Right kidney (tissue), 9 donors: ENCODE data around the gene STAP1.
"Not testable (repeated sequence)": the region's sequence is repeated elsewhere in the genome, so short reads cannot be mapped to it uniquely, and the experiment has no call there.

Experiments
- DNase-seq: peaks from one replicate; pipeline ENCODE4 v3.0.0-alpha.2; 2016
- long read RNA-seq, 8 donors: transcript quantifications; one replicate each; lab custom pipeline, GENCODE V29; 2026

Gene STAP1, protein sequence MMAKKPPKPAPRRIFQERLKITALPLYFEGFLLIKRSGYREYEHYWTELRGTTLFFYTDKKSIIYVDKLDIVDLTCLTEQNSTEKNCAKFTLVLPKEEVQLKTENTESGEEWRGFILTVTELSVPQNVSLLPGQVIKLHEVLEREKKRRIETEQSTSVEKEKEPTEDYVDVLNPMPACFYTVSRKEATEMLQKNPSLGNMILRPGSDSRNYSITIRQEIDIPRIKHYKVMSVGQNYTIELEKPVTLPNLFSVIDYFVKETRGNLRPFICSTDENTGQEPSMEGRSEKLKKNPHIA
- long read RNA-seq, donor 1: 0 reads
- long read RNA-seq, donor 2: 0 reads
- long read RNA-seq, donor 3: 0 reads
- long read RNA-seq, donor 4: 0 reads
- long read RNA-seq, donor 5: 0 reads
- long read RNA-seq, donor 6: 0 reads
- long read RNA-seq, donor 7: 0 reads
- long read RNA-seq, donor 8: 0 reads

DNA sequence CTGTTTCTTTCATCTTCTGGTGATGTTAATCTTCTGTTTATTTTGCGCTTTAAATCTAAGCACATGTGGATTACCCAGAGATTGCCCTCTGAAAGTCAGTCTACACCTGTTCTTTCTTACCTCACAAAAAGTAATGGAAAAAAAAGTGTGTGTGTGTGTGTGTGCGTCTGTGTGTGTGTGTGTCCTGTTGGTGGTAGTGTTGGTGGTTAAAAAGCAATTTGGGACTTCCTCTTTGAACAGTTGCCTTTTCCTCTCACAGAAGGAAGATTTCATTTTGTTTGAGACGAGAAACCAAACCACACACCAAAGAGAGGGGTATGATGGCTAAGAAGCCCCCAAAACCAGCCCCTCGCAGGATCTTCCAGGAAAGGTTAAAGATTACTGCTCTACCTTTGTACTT lies at the start of gene STAP1:
STAP1 (plus strand) TSS at position 235 of the 400 bp plus-strand sequence; CDS start at position 318, 83 bp downstream.
- no peak for DNase-seq

DNA sequence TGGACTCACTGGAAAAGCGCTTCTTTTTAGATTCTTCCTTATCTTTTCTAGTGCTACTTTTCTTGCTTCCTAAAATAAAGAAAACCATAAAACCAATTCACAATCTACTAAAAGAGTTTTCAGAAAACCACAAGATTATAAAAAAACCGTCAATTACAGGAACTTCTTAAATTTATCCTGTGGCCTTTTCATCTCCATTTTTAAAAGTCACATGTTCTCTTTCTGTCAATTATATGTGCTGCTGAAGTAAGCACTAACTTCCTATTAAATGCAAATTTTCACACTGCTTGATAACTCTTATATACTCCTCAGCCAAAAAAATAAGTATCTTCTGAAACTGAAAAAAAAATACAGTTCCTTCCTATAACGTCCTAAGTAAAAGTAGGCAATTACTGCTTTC lies 46.0 kb upstream of the STAP1 start:
- no peak for DNase-seq

DNA sequence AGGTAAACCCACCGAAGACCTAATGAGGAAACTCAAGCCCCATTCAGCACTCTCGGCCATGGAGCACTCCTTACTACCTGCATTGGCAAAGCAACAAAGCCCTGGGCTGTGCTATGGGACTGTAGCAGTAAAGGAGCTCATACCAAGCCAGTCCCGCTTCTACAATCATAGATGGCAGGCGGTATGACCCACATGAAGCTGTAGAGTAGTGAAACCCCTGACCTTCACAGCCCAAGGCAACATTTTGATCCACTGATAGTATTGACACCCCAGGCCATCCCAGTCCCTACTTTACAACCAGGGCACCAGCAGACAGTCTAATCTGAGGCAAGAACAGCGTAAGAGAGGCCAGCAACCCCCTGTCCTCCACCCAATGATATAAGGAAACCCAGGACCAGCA lies 38.4 kb upstream of the STAP1 start:
- DNase-seq: no peak

DNA sequence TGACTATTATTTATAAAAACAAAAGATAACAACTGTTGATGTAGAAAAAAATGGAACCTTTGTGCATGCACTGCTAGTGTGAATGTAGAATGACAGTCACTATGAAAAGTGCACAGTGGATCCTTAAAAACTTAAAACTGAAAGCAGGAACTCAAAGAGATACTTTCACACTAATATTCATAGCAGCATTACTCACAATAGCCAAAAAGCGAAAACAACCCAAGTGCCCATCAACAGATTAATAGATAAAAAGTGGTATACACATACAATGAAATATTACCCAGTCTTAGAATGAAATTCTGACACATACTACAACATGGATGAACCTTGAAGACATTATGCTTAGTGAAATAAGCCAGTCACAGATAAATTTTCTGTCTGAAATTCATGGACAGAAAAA lies 37.0 kb upstream of the STAP1 start:
- DNase-seq: no peak

DNA sequence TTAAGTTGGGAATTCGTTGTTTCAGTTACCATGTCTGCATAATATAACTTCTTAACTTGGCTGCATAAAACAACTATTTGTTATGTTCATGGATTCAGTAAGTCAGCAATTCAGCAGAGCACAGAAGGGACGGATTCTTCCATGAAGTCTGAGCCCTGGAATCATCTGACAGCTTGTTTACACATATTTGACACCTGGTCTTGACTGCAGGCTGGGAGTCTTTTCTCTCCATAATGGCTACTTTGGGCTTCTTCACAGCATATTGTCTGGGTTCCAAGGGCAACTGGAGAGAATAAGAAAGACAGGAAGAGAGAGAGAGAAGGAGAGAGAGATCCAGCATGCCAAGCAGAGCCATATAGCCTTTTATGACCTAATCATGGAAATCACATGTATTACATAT lies 36.3 kb upstream of the STAP1 start:
- no peak for DNase-seq

DNA sequence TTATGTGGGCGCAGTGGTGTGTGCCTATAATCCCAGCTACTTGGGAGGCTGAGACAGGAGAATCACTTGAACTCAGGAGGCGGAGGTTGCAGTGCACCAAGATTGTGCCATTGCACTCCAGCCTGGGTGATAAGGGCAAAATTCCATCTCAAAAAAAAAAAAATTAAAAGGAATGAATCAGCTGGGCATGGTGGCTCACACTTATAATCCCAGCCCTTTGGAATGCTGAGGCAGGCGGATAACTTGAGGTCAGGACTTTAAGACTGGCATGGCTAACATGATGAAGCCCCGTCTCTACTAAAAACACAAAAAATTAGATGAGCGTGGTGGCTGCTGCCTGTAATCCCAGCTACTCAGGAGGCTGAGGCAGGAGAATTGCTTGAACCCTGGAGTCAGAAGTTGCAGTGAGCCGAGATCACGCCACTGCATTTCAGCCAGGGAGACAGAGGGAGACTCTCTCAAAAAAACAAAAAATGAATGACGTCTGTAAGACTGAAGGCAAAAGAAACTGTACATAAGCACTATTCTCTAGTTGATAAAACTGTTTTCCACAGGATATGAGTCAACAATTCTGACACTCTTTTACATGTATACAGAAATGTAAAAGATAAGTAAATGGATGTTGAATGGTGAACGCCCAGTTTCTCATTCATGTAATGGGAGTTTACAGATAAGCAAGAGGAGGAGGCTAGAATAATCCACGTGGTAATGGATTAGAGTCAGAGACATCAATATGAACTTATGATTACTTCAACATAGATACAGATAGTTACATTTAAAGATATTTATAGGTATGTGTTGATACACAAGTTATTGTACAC lies 35.5 kb upstream of the STAP1 start:
- DNase-seq: no peak

DNA sequence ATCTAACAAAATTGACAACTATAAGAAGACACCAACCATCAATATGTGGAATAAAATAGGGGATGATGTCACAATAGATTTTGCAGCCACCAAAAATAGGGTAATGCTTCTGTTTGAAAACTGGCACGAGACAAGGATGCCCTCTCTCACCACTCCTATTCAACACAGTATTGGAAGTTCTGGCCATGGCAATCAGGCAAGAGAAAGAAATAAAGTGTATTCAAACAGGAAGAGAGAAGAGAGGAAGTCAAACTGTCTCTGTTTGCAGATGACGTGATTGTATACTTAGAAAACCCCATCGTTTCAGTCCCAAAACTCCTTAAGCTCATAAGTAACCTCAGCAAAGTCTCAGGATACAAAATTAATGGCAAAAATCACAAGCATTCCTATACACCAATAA lies 34.4 kb upstream of the STAP1 start:
- DNase-seq: not testable (repeated sequence)

DNA sequence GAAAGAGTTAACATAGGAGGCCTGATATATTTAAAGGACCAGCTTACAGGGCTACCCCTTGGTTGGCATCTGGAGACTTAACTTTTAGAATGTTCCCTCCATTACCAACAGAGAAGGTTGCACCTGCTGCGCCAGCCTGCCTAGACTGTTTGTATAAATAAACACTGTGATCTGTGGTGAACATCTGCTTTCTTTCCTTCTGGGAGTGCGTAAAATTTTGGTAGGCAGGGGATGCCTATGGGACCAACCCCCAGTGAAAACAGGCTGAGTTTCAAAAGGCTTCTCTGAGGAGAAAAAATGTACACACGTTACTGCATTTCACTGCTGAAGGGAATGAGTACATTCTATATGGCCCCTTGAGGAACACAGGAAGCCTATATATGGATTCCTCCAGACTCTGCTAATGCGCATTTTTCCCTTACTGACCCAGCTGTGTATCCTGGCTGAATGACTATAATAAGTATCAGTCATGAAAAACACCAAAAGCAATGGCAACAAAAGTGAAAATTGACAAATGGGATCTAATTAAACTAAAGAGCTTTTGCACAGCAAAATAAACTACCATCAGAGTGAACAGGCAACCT lies 27.1 kb upstream of the STAP1 start:
- no peak for DNase-seq

DNA sequence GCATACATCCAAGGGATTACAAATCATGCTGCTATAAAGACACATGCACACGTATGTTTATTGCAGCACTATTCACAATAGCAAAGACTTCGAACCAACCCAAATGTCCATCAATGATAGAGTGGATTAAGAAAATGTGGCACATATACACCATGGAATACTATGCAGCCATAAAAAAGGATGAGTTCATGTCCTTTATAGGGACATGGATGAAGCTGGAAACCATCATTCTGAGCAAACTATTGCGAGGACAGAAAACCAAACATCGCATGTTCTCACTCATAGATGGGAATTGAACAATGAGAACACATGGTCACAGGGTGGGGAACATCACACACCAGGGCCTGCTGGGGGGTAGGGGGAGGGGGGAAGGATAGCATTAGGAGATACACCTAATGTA lies 26.1 kb upstream of the STAP1 start:
- not testable (repeated sequence) for DNase-seq

DNA sequence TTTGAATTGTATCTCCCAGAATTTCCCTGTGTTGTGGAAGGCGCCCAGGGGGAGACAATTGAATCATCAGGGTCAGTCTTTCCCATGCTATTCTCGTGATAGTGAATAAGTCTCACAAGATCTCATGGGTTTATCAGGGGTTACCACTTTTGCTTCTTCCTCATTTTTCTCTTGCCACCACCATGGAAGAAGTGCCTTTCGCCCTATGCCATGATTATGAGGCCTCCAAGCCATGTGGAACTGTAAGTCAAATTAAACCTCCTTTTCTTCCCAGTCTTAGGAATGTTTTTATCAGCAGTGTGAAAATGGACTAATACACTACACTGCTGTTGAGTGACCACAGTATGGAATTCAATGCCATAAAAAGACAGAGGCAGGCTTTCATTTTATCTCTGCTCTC lies 25.4 kb upstream of the STAP1 start:
- no peak for DNase-seq

DNA sequence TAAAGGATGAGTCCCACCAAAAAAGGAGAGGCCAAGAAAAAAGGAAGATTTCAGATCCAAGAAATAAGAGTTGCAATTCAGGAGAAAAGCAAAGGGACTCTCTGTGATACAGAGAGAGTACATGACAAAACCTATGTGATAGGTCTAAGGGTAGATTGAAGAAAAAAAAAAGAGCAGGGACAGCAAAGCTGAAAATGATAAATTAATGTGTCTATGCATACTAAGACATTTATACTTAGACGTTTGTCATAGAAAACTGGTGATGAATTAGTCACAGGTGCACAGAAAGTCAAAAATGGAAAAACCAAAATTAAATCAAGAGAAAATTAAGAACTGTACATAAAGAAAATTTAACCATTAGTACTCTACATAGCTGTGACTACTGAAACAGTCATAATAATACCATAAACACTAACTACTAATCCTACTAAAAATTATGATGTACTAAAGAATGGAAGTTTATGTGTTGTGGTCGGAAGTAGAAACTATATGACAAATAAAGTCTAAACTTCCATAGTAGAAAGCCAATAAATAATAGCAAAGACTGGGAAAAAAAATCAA lies 23.2 kb upstream of the STAP1 start:
- DNase-seq: no peak

DNA sequence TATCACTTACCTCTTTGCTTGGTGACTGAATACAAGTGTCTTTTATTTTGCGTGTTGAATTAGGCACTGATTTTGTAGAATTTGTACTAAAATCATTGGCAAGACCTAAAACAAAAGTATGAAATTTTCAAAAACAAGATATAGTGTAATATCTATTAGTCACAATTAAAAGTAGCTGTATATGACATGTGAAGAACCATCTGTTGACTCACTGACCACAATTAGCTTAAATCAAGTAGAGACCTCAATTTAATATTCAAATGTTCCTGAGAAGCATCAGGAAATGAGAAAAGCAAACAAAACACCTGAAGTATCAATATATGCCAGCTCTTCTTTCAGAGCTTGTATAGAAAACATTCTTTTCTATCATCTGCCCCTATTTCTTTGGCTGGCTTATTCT lies 18.7 kb upstream of the STAP1 start:
- DNase-seq: no peak

DNA sequence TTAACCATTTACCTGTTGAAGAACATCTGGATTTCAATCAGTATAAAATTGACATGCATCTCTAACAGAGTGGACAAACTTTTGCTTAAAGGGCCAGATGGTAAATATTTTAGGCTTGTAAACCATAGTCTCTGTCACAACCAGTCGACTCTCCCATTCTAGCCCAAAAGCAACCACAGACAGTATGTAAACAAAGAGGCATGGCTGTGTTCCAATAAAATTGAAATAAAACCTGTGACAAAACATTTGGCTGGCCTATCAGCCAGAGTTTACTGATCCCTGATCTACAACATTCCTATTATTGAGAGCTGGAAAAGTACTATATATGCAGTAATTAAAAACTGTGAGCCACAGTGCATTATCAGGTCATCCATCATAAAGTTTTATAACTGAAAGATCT lies 16.5 kb upstream of the STAP1 start:
- no peak for DNase-seq

DNA sequence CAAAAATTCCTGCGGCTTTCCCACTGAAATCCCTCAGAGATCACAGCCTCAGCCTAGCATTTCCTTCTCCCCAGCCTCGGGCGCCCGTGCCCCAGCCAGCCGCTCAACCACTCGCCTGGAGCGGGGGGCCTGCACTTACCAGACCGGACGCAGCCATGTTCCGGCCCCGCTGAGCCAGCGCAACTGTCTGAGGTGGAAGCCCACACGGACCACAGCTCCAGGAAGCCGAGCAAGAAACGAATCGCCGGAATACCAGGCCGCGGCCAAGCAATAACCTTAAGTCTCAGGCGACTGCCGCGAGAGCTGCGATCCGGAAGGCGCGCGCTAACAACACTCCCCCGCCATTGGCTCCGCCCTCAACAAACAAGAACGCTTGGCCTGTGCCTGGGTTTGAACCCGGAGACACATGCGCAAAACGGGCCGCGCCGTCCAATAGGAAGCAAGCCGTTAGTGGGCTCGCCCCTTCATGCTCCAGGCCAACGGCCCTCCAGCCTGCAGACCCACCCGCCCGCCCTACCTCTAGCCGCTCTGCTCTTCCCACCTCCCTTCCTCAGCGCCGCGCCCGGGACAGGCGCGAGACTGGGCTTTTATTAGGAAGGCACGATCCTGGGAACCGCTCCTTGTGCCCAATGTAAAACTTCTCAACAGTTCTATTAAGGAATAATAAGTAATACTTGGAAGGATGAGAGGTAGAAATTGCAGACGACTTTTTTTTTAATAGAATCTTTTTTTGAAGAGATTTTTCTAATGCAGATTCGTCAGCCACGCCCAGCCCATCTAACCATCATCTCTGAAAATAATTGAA lies 13.1 kb upstream of the STAP1 start, which contains the start of gene CENPC:
CENPC (minus strand) TSS at position 305 of the 805 bp plus-strand sequence; CDS start at position 157, 148 bp downstream.
- DNase-seq: peak; percentile 90

DNA sequence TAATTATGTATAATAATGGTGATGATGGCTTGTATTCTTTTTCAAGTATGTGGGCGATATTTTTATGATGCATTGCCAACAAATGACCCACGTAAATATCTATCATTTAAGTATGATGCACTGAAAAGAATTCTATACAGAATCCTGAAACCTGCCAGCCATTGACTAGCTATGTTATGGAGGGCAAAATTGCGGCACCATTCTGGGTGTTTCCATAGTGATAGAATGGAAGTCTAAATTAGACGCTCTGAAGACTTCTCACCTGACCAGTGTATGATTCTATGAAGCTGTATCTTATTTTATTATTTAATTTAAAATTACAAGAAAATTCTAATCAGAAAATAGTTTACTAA lies 12.5 kb upstream of the STAP1 start:
- DNase-seq: no peak

DNA sequence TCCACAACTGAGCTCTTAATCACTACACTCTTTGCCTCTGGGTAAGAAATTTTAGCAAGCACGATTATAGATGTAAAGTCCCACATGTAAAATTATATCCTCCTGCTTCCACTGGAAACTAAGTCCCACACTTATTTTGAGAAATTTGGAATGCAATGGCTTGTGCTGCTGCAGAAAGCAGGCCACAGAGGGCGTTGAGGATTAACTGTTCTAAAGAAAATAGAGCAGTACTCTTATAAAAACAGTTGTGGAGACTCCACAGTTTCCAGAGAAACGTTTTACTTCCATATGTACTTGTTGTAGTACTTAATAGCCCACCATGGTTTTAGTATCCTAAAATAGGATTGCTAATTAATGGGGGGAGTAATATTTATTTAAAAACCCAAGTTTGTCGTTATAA lies 11.6 kb upstream of the STAP1 start:
- no peak for DNase-seq

DNA sequence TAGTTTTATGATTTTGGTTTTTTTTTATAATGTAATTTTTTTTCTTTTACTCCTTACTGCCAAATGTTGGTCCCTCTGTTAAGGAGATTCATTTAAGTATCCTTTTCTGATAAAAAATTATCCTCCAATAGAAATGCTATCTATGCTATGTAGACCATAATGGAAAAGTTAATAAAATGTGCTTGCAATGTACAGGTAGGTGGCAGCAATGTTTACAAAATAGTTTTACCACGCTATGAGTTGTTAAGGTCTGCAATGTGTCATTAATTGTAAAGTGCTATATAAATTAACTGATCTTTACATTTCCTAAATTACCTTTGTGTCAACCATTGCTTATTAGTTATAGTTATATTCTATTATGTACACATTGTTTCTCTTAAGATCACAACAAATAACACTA lies 9.4 kb upstream of the STAP1 start:
- no peak for DNase-seq

DNA sequence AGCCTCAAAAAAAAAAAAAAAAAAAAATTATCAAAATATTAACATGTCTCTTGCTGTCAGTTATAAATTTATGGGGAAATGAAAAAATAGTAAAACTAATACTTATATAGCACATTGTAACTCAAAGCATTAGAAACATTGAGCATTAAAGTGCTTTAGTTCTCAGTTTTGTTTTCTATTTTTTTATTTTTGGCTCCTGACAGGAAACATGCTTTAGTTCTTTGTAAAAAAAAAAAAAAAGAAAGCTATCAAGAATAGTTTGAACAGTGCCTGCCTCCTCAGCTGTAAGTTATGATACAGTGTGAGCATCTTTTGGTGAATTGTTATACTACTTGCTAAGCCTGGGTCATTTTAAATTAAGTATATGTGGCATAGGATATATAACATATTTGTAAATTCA lies 8.1 kb upstream of the STAP1 start:
- no peak for DNase-seq

DNA sequence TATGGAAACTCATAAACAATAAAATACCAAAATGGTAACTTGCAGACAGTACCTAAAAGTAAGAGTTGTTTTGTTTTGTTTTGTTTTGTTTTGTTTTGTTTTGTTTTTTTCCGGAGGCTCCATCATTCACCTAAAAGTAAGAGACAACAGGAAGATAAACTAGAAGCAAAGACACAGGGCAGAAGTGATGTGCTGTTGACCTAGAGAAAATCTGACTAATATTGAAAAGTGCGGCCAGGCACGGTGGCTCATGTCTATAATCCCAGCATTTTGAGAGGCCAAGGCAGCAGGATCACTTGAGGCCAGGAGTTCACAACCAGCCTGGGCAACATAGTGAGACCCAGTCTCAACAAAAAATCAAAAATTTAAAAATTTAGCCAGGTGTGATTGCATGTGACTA lies 7.7 kb upstream of the STAP1 start:
- no peak for DNase-seq

DNA sequence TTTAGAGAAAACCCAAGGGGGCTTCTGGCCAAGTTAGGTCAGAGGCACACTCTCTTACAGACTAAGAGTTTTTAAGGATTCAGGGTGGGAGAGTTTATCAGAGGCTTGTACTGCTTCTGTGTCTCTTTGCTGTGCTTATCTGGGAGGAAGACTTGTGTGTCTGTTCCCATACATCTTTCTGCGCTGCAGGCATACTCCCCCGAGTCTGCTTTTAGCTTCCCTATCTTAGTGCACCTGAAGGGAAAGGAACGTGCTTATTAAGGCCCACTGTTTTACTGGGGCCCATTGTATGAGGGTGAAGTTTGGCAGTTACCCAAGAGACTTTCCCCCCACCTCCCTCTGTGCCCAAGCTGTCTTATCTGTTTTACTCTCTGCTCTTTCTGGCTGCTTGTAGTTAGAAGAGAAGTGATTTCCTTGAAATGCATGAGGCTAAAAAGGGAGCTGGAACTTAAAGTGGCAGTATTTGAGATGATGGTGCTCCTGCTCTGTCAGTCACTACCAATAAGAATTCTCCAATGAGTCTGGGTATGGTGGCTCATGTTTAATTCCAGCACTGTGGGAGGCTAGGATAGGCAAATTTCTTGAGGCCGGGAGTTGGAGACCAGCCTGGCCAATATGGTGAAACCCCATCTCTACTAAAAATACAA lies 6.3 kb upstream of the STAP1 start:
- not testable (repeated sequence) for DNase-seq

DNA sequence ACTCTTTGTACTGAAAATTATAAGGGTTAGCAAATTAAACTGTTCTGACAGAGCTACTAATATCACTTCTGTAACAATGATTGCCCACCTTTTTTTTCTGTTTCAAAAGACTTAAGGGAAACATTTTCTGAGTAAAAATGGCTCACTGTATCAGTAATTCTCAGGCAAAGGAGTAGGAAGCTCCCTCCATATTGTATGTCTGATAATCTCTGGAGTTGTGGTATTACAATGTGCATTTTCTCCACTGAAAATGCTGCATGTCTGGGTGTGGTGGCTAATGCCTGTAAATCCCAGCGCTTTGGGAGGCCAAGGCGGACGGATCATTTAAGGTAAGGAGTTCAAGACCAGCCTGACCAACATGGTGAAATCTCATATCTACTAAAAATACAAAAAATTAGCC lies 4.4 kb upstream of the STAP1 start:
- no peak for DNase-seq

DNA sequence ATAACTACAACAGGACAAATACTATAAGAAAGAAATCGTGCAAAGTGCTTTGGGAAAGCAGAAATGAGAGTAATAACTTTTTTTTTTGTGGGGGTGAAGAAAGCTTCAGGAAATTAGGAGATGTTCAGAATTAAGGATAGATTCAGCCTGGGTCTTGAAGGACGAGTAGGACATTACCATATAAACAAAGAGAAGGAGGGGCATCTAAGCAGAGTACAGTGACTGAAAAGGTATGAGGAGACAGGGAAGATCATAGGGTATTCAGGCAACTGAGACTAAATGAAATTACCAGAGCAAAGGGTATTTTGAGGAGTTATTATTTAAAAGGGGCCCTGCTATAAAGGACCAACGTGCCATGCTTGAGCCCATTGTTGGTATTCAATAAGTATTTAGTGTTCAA lies 3.1 kb upstream of the STAP1 start:
- no peak for DNase-seq
